ENCODE measurements around the gene RNF34.

The RNF34 gene

DNA sequence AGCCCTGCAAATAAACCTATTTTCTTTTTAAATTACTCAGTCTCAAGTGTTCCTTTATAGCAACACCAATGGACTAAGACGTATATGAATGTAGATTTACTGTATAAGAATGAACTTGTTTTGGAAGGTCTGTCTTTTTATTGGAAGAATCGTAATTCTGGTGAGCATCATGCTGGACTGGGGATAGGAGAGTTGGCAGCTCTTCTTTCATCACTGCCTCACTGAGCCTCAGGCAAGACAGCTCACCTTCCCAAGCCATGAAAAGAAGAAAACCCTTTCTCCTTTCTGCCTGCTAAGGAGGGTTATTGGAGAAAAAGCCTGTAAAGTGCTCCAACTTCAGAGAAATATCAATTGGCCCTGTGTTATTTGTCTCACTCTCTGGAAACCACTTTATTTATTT lies 9.1 kb upstream of the RNF34 start:
- no peak for DNase-seq

DNA sequence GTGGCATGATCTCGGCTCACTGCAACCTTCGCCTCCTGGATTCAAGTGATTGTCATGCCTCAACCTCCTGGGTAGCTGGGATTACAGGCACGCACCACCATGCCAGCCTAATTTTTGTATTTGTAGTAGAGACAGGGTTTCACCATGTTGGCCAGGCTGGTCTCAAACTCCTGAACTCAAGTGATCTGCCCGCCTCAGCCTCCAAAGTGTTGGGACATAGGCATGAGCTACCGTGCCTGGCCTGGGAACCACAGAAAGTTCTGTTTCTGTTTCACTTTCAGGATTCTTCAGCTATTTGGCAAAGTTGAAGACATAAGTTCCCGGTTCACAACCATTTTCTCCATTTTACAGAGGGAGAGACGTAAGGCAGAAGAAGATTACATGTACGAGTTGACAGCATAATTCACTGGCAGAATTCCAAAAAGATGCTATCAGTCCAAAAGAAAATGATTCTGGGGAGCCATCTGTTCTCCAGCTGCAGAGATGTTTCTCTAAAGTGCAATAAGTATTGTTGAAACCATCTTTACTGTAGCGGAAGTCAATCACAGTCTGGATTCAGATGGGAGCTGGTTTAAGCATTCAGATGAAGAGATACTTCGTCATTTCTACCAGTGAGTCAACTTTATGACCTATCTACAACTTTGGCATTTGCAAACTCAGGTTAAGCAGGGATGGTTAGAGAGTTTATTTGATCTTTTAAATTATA lies 8.1 kb upstream of the RNF34 start:
- DNase-seq, result no peak

DNA sequence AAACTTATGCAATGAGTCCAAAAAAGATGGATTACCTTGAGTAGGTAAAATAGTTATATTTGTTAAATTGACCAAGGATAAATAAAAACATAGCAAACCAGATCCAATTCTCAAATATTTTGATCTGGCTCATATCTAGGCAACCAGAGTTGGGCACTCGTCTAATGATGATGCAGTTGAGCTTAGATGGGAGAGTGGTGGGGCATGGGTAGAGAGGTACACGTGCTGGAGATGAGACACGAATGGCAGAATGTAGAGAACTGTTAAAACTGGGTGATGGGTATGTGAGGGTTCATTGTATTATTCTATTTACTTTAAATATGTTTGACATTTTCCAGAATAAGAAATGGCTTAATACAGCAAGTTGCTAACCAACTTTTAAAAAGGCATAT lies 7.6 kb upstream of the RNF34 start:
- no peak for DNase-seq

DNA sequence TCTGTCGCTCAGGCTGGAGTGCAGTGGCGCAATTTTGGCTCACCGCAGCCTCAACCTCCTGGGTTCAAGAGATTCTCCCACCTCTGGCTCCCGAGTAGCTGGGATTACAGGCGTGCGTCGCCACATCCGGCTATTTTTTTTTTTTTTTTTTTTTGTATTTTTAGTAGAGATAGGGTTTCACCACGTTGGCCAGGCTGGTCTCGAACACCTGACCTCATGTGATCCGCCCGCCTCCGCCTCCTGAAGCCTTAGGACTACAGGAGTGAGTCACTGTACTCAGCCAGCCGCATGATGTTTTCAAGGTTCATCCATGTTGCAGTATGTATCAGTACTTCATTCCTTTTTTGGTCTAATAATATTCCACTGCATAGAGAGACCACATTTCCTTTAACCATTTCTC lies 2.4 kb upstream of the RNF34 start:
- DNase-seq, result no peak

DNA sequence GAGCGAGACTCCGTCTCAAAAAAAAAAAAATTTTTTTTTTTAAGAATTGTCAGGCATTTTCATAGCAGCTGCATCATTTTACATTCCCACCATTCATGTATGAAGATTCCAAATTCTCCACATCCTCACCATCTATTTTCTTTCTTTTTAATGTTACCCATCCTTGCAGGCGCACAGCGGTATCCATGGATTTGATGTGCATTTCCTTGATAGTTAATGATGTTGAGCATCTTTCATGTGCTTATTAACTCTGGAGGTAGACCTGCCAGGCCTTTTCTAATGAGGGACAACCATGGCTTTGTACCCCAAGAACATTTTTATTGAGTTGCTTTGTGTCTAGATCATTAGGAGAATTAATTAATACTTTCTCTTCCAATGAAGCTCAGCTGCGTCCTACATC lies 1.6 kb upstream of the RNF34 start:
- DNase-seq, result no peak

DNA sequence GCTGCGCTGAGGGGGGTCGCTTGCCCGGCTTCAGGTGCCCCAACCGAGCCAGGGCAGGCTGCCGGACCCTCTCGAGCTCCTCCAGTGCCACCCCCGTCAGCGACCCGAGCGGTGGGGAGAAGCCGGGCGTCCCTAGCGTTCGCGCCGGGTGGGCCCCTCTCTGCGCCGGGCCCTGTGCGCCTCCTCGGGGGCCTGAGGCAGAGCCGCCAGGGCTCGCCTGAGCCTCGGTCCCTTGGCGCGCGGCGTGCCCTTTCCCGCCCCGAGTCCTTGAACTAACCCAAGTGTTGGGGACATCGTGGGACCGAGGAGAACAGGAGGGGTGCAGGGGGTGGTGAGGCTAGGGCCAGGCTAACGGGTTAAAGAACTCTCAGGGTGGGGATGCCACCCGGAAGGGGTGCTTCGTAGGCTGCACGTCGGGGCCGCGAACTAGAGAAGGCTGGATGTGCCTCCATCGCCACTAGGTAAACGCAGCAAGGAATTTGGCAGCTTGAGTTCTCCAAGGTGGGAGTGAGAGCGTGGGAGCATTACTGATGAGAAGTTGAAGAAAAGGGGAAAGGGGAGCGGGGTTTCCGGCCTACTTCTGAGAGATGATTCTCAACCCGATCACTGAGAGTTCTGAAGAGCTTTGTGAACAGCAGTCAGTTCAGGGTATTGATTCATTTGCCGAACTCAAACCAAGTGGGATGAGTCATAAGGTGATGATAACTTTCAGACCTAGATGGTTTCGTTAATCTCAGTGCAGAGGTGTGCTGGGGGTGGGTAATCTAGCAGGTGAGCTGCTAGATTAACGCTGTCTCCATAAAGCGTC lies 618 bp downstream of the RNF34 start:
- DNase-seq, result peak; percentile 36

DNA sequence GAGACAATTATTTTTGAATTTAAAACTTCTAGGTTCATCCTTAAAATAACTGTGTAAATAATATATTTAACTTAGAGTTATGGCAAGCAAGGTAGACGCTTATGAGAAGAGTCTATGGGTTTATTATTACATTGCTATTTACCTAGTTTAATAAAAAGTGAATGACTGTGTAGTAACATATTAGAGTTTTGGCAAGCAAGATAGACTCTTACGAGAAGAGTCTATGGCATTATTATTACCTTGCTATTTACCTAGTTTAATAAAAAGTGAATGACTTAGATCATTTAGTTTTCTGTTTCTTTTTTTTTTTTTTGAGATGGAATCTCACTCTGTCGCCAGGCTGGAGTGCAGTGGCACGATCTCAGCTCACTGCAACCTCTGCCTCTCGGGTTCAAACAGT lies 3.8 kb downstream of the RNF34 start:
- DNase-seq, result no peak

DNA sequence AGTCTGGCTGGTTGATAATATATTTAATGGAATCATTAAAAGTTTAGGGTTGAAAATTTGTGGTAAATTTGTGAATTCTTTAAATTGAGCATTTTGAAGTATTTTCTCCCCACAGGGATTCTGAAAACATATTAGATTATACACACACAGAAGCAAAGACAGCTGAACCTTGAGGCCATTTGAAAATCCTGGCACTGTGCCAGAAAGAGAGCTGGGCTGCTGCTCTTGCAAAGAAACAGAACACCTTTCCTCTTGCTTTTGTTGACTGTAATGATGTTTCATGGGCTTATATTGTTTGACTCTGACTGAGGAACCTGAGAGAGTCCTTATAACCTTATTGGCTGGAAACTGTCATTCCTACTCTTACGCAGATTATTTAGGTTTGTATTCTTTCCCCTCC lies 4.8 kb downstream of the RNF34 start:
- no peak for DNase-seq

DNA sequence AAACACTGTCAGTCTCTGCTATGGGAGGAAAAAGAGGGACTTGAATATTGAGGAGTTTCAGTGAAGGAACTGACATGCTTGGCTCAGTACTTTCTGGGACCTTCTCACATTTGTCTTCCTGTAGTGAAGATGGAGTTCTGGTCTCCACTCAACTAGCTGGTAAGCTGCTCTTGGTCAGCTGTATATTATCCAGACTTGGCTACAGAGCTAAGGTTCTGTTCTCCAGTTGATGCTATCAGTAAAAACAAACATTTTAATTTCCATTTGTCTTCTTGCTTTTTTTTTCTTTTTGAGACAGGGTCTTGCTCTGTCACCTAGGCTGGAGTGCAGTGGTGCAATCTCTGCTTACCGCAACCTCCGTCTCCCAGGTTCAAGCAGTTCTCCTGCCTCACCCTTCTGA lies 5.3 kb downstream of the RNF34 start:
- no peak for DNase-seq

DNA sequence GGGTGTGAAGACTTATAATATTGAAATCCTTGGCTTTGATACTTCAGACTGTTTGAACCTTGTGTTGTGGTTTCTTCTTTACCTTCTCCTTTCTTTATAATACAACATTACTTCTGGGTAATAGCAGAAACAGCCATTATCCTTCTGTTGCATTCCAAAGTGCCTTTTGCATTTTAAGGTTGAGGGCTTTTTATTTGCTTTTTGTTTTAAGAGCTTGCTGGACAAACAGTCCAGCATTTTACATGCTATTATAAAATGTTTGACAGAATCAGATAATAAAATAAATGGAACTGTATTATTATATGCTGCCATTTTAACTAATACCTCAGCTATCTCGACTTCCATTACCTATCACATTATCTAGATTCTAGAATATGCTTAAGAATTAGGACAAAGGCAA lies 14.0 kb downstream of the RNF34 start:
- DNase-seq, result no peak

DNA sequence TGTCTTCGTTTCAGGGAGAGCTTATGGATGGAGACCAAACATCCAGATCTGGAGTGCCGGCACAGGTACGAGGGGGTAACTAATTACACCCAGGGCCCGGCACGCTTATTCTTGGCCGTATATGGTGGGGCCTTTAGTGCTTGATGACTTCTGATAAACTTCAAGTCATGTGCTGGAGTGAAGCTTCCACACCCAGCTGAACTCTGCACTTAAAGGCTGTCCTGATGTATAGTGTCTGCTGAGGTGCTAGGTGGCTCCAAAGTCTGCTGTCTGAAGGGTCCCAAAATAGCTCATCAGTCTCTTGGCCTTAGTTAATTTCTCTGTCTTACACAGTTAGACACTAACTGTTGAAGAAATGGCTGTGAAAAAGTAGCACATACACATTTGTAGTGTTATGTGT lies 17.9 kb downstream of the RNF34 start:
- DNase-seq, result no peak

DNA sequence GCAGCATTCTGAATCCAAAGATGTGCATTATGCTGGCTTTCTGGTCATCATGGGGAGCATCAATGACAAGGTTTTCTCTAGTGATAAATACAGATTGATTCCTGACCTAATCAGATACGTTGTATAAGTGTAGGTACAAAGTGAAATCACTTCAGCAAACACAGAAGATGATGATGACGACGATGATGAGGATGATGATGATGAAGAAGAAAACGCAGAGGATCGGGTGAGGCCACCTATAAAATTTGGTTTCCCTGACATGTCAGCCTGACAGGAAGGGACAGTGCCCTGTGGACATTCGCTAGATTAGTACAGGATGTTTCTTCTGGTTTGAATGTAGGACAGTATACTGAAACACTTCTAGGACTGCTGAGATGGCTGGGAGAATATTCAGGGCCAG lies 20.2 kb downstream of the RNF34 start:
- no peak for DNase-seq

DNA sequence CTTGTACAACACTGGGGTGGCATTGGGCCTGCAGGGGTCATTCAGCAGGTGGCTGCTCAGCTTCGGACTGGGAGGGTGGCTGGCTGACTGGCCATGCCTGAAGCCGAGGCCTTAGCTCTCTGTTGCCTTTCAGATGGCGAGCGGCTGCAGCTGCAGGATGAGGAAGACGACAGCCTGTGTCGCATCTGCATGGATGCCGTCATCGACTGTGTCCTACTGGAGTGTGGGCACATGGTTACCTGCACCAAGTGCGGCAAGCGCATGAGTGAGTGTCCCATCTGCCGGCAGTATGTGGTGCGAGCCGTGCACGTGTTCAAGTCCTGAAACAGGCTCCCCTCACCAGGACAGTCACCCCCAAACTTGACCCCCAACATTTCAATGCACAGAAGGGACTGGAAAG lies 23.3 kb downstream of the RNF34 start:
- no peak for DNase-seq

DNA sequence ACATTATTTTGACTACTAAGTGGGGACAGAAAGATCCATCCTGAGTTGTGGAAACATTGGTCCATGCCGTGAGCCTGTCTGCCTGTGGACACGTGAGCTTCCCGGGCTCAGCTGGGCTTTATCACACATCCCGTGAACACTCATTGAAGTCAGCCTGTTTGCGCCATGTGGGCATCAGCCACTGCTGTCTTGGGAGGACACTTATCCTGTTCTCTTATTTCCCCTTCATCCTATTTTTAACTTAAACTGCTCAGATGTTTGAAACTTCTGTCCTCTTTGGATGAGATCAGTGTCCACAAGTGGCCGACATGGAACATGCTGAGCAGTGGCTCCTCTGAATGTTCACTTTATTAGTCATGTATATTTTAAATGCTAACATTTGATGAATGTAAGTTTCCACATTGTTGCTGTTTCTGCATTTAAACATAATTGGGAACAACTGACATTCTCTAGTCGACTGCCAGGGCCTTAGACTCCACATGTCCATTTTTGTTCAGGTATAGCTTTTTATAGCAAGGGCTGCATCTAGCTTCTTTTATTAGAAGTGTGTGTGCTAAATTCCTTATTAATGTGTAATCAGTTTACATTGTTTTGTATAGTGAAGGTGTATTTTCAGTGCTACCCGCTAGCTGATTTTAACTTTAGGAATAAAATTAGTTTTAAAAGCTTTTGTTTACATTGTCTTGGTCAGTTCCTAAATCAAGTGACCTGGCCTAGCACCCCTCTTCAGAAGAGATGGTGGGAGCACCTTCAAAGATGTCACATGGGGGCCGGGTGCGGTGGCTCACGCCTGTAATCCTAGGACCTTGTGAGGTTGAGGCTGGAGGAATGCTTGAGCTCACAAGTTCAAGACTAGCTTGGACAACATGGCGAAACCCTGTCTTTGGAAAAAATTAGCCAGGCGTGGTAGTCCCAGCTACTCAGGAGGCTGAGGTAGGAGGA lies 24.0 kb downstream of the RNF34 start:
- no peak for DNase-seq

DNA sequence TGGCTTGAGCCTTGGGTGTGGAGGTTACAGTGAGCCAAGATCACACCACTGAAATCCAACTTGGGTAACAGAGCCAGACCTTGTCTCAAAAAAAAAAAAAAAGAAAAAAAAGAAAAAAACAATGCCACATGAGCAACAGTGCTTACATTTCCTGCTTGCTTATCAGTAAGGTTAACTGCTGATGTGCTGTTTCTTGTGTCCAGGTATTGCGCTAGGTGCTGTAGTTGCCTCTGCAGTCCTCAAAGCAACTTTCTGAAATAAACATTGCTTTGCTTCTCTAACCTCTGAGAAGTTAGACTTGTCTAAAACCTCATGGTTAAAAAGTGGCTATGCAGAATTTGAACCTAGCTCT lies 24.7 kb downstream of the RNF34 start:
- no peak for DNase-seq

DNA sequence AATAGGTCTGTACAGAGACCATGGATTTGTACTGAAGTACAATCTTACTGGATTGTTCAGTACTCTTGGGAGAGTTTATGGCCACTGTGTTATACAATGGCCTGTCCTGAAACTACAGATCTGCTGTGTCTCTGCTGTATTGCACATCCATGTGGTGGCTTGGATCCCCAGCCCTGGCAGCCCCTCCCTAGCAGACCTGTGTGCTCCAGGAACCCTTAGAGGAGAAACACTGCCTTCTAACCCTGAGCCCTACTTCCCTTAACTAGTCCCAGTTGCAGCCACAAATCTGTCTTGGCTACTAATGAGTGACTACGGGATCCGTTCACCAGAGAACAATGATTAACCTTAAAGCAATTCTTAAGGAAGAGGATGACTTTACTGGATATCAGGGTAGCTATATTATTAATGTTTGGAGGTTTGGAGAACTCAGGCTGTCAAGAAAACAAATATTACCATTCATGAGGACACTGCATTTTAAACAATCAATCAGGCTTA lies 27.7 kb downstream of the RNF34 start:
- DNase-seq, result no peak

DNA sequence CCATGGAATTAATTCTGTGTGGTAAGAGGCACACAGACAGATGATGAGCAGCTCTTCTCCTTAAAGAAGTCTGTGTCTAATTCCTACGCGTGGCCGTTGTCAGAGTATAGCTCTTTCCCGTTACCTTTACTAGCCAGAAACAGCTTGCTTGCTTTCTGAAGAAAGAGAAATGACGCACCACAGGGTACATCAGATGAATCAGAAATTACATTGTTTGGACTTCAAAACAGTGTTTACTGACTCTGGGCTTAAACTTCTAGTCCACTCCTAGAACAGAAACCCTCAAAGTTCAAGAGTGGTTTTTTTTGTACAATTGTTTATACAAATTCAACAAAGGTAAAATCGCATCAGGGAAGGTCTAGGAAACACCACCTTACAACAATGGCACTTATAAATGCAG lies 29.0 kb downstream of the RNF34 start:
- no peak for DNase-seq

DNA sequence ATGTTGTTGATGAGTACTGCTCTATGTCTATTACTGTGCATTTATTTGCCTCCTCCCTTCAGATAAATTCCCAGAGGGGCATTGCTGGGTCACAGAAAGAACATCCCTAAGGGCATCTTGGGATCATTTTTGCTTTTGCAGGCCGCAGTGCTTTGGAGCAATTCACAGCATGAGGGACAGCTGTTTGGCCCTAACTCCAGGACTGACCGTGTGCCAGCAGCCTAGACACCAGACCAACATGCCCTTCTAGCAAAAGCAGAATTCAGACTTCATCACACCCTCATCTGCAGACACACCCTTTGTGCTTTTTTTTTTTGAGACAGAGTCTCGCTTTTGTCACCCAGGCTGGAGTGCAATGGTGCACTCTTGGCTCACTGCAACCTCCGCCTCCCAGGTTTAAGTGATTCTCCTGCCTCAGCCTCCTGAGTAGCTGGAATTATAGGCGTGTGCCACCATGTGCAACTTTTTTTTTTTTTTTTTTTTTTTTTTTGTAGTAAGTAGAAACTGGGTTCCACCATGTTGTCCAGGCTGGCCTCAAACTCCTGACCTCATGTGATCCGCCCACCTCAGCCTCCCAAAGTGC lies 31.0 kb downstream of the RNF34 start:
- DNase-seq, result no peak

DNA sequence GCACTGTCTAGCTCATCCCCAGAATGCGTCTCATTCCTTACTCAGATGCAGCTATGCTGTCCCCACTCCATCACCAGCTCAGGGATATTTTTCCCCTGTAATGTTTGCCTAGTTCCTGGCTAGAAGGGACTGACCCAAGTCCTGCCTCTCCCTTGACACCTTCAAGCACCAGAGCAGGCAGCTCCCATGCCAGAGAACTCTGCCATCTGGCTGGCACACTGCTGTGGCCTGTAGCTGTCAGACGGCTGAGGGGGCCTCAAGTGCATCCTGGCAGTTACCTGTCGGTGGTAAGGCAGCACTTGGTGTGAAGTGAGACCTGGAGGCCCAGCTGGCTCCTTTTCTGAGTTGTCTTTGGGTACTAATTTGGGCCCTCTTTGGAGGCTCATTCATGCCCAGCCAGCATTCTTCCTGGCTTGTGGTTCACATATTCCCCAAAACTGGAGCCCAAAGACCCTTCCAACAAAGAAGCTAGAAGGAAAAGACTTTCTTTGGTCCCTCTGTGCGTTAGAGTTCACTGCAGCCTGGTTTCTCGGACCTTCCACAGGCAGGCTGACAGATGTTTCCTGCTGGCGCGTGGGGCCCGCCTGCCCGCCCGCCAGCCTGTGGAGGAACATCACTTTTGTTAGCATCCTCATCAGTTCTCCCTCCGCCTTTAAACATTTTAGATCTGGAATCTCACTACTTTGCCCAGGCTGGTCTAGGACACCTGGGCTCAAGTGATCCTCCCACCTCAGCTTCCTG lies 33.0 kb downstream of the RNF34 start:
- DNase-seq, result no peak

DNA sequence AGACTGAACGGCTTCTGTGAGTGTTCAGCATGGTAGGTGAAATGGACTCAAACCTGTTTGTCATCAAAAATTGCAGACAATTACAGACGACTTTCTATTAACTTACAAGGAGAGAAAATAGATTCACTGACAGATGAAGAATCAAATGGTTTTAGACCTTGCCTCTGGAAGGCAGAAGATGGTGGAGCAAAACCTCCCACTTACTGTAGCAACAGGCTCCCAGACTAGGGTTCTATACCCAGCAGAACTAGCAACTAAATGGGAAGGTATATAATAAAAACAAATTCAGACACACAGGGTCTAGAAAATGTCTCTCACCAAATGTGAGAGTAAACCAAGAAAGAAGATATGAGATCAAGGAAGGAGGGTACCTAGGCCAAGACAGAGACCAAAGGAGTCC lies 36.8 kb downstream of the RNF34 start:
- DNase-seq, result no peak

DNA sequence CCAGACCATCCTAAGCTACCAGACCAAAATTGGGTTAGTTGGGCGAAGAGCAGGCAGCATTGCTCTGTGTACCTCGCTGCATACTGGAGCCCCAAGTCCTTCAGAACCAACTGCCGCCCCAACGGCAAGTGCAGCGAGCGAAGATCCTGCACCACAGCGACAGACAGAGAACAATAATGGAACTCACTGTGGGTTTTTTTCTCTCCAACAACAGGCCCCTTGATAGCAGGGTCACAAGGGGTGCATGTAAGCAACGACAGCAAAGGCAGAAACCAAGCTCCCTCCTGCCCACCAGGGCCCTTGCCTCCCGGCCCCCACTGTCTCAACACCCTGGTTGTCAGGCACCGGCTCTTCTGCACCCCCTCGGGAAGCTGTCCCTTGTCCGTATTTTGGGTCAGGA lies 39.0 kb downstream of the RNF34 start:
- no peak for DNase-seq

DNA sequence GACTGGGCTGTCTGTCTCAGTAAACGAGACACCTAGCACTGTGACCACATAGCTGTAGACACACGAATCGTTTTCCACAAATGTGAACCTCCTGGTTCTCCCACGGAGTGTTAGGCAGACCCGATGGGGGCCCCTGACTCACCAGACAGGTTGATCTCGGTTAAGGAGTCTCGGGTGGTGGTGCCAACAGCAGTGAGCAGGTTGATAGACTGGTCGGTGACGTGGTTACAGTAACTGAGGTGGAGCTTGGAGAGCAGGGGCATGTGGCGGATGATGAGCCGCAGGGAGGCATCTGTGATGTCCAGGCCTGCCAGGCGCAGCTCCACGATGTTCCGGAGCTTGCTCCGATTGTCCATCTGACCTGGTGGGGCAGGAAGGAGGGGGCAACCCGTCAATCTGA lies 39.8 kb downstream of the RNF34 start:
- no peak for DNase-seq

Data from activated gamma-delta T cell treated with Interleukin-2 at 50 U/mL for 16 hours (primary cell).